Glomerular endothelial cell (primary cell): Measurements from ENCODE around the gene ZNF646. TPM values are rescaled to one million over a fixed set of nuclear protein-coding genes. Genes with fewer than 3 reads are reported as not detected.

ENCODE experiments used
- DNase-seq: peaks from one replicate; pipeline ENCODE4 v3.0.0-alpha.2; 2011; ENCODE audit warnings: low read depth, low spot score; ENCODE audit errors: extremely low read depth
- total RNA-seq: library from RNA; depleted of rRNA; stranded (reverse); fragments of >200 nt; gene quantifications from 2 replicates; pipeline ENCODE4 v1.2.3, GENCODE V29; 2015

Gene ZNF646
- total RNA-seq, 1 donor from 2014 or later, result 17.6 TPM

DNA sequence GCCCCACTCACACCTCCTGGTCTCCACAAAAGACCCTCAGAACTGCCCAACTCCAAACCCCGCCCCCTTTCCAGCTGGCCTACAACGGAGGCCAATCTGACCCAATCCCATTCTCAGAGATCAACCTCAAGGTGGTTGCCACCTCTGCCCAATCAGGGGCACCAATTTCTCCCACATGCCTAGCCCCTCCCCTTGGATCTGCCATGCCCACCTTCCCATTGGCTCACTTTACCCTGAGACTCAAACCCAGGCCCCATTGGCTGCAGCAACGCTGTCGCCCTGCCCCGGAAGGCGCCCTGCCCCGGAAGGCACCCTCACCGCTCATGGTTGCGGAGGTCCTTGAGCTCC, 10.8 kb upstream of the ZNF646 start:
- no peak for DNase-seq

DNA sequence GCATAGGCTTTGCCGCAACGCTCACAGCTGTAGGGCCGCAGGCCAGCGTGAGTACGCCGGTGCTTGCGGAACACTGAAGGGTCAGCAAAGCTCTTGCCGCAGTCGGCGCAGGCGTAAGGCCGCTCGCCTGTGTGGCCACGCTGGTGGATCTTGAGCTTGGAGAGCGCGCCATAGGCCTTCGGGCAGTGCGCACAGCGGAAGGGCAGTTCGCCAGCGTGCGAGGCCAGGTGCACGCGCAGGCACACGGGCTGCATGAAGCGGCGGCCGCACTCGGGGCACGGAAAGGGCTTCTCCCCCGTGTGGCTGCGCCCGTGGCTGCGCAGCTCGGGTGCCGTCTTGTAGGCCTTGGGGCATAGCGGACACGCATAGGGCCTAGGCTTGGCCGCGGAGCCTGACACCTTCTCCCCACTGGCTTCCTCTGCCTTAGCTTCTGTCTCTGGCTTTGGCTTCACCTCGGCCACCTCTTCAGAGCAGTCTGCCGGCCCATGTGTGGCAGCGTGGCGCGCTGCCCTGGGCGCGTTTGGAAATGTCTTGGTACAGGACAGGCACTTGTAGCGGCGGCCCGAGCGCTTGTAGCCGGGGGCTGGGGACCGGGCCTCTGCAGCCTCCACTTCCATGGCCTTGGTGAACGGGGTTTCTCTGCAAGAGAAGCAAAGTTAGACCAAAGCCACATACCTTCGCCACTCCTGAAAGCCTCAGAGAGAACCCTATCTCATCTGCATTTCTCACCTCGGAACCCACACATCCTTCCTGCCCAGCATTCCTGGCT, 10.2 kb upstream of the ZNF646 start:
- DNase-seq, result no peak

GRCh38 chr16:31064882-31065461, 9.2 kb upstream of the ZNF646 start:
- DNase-seq, result no peak

GRCh38 chr16:31067342-31067741, 6.9 kb upstream of the ZNF646 start:
- no peak for DNase-seq

GRCh38 chr16:31071861-31072260, 2.4 kb upstream of the ZNF646 start:
- DNase-seq, result no peak

- no peak for DNase-seq
Measured at GRCh38 chr16:31072540-31073141, 1.6 kb upstream of the ZNF646 start.

DNA sequence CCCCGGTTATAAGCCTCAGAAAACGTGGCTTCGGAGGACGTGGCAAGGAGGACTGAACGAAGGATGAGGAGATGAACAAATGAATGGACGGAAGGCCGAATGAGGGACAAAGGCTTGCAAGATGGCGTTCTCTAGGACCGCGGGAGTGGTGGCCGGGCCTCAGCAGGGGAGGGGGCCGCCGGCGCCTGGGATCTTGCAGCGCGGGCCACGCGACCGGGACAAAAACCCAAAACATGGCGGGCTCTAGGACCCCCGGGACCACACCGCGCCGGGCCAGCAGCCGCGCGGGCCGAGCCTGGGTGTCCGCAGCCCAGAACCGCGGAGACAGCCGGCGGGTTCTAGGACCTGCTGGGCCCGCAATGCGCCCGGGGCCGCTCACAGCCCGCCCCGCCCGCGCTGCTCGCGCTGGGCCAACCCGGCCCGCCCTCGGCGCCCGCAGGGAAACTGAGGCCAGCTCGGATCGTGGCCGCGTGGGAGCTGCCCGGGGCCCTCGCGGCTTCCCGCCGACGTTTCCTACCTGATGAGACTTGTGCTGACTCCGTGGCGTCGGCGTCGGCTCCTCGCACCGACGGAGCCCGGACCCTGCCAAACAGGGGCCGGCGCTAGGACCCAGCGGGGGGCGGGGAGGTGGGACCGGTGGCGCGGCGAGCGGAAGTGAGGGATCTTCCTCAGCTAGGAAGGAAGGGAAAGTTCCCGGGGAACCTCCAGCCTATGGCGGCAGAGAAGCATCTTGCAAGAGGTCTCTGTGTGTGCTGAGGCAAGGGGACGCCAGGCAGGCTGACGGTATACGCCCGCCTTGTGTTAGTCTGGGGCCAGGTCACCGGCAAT, 866 bp upstream of the ZNF646 start:
- DNase-seq, result no peak

DNA sequence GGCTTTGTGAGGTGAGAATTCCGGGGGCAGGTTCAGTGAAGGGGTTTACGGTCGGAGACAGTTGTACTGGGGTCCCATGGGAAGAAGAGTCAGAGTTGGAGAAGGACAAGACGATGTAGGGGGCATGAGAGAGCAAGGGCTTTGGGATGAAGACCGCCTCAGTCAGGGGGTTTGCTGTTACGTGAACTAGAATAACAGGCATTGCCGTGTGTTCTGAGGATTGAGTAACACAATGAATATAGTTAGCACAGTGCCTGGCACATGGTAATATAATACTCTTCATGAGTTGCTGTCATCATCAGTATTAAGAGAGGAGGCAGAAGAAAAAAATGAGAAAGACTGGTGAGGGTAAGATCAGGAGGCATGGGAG, 577 bp downstream of the ZNF646 start:
- DNase-seq, result no peak

GRCh38 chr16:31076319-31076718, 2.1 kb downstream of the ZNF646 start:
- no peak for DNase-seq

DNA sequence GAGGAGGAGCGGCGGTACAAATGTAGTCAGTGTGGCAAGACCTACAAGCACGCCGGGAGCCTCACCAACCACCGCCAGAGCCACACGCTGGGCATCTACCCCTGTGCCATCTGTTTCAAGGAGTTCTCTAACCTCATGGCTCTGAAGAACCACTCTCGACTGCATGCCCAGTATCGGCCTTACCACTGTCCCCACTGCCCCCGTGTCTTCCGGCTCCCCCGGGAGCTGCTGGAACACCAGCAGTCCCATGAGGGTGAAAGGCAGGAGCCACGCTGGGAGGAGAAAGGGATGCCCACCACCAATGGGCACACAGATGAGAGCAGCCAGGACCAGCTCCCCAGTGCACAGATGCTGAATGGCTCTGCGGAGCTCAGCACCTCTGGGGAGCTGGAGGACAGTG, 2.8 kb downstream of the ZNF646 start:
- DNase-seq, result no peak

DNA sequence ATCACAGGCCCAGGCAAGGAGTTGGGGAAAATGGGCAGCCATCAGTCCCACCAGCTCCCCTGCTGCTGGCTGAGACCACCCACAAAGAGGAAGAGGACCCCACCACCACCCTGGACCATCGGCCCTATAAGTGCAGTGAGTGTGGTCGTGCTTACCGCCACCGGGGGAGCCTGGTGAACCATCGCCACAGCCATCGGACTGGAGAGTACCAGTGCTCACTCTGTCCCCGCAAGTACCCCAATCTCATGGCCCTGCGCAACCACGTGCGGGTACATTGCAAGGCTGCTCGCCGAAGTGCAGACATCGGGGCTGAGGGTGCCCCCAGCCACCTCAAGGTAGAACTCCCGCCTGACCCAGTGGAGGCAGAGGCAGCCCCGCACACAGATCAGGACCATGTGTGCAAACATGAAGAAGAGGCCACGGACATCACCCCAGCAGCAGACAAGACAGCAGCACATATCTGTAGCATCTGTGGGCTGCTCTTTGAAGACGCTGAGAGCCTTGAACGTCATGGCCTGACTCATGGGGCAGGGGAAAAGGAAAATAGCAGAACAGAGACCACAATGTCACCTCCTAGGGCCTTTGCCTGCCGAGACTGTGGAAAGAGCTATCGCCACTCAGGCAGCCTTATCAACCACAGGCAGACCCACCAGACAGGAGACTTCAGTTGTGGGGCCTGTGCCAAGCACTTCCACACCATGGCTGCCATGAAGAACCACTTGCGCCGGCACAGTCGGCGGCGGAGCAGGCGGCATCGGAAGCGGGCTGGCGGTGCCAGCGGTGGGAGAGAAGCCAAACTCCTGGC, 3.6 kb downstream of the ZNF646 start:
- no peak for DNase-seq

GRCh38 chr16:31078597-31079341, 4.5 kb downstream of the ZNF646 start:
- no peak for DNase-seq

- DNase-seq, result no peak
Measured at GRCh38 chr16:31079342-31079944, 5.2 kb downstream of the ZNF646 start.

GRCh38 chr16:31080035-31080629, 5.9 kb downstream of the ZNF646 start:
- DNase-seq, result no peak

- DNase-seq, result no peak
Measured at GRCh38 chr16:31080756-31081419, 6.7 kb downstream of the ZNF646 start.

DNA sequence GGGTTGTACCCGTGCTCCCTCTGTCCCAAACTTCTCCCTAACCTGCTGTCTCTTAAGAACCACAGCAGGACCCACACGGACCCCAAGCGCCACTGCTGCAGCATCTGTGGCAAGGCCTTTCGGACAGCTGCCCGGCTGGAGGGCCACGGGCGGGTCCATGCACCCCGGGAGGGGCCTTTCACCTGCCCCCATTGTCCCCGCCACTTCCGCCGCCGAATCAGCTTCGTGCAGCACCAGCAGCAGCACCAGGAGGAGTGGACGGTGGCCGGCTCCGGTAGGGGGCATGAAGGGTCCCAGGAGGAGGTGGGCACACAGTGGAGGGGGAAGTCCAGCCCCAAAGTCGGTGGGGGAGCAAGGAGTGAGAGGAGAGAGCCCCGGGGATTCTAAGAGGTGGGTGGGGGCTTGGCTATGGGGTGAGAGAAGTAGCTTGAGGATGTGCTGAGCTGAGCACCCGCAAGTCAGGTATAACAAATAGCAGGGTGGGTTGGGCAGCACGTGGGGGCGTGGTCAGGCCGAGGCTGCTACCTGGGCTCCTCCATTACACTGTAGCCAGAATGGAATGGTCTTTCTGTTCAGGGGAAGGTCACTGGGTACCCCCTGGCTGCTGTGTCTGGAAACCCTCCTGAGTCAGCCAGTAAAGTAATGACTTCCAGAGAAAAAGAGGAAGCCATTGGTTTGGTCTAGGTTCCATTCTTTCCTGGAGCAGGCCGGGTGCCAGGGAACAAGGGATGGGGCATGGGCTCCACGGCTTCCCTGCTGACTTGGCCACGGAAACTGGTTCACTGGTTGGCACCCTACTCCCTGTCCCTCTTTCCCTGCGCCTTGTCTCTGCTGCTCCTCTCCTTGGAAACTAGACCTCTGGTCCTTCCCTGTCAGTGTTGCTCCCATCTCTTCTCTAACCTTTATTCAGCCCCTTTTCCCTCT, 7.5 kb downstream of the ZNF646 start:
- DNase-seq, result no peak

GRCh38 chr16:31082368-31083045, 8.3 kb downstream of the ZNF646 start:
- no peak for DNase-seq
